Activated CD8-positive, alpha-beta memory T cell treated with anti-CD3 and anti-CD28 coated beads, Interleukin-2, amount 50 U/mL, for 4 hours (primary cell): Measurements from ENCODE around the gene WBP11.
A peak's percentile ranks its signal among the peaks of the same experiment; 100 is the strongest.

Experiments
- DNase-seq: peaks from one replicate; pipeline ENCODE4 v3.0.0-alpha.2; 2020

WBP11 gene

DNA sequence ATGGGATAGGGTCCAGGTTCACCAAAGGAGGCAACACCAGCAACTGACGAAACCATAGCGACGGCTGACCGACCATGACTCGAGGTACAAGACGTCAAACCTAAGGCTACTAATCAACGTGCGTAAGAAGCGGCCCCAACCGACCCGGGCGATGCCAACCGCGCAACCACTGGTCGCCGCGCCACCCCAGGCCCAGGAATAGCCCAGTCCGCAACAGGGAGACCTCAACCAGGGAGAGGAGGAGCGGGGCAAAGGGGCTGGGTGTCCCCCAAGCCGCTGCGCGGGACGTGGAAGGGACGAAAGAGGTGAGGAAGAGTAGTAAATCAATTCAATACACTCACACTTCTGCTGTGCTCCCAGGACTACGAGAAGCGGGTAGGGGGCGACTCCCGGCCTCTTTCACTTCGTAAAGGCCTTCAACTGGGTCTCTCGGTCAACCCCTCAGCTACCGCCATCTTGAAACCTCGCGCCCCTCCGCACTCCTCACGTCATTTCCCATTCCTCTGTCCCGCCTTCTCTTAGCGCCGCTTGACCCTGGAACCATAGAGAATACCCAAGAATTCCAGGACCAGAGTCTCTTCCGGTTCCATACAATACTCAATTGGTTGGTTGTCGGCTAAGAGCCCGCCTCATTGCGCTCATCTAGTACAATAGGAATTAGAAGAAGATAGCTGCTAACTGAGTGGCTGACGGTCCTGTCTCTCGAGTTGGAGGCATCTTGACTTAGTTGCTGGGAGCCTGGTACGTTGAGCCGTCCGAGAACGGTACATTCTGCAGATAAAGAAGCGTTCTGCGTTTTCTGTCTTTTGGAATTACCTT is at the start of gene WBP11, which contains the start of gene C12orf60:
TSS of gene WBP11 (minus strand) at position 468 of the 819 bp plus-strand sequence. CDS start 2,095 bp downstream, outside the sequence.
TSS of gene C12orf60 (plus strand) at position 660 of the 819 bp plus-strand sequence. CDS start 19,266 bp downstream, outside the sequence.
- DNase-seq: peak; percentile 78

DNA sequence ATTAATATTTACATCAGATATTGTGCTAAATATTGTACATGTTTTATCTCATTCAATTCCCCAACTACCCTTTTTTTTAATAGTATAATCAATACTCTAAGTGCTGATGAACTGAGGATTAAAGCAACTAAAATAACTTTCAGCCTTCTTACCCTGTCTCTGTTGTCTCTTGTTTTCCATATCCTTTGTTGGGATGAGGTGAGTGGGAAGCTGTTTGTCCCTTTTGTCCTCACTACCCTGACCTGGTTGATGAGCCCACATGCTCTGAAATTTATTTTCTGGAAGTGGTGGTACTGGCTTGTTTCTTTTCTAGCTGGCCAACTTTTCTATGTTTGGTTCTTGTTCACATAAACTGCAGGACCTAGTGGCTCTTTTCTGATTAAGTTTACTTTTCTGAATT is 49.6 kb upstream of the WBP11 start:
- no peak for DNase-seq

DNA sequence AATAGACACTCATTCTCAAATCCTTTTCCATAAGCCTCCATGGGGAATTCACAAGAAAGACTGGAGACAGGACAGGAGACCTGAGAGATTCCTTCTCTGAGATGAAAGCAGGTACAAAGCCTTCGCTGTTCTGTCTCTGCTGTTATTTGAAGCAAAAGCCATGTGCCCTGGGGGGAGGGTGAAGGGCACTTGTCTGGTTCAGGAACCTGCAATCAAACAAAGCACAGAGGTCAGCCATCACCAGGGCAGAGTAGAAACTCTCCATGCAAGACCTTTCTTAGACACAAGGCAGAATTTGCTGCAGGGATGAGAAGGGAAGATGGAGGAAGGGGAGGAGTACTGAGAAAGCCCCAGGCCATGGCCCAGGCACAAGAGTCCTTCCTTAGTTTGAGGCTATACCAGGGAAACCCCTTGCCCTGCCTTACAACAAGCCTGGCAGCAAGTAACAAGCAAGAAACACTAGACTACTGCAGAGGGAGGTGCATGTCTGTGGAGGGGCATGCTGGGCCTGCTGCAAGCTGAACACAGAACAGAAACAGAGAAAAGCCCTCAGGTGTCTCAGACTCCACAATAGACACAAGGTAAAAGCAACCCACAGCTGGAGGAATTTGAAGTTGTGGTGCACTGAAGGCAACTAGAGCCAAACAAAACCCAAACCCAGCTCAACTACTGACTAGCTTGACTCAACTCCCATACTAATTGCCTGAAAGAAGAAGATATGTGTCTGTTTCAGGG is 47.8 kb upstream of the WBP11 start:
- DNase-seq: no peak

DNA sequence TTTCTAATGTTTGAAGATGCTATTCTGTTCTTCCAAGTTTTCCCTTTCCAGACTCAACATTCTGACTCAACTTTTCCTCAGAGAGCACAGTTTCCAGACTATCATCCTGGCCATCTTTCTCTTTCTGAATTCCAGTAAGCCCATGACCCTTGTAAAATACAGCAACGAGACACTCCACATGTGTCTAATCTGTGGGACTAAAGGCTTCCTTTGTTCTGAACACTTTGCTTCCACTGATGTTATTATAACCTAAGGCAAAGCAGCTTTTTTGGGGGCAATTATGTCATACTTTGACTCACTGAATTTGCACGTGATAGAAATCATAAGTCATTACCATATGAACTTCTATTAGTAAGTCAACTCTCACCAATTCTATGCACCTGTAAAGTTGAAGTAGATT is 46.4 kb upstream of the WBP11 start:
- DNase-seq: no peak

DNA sequence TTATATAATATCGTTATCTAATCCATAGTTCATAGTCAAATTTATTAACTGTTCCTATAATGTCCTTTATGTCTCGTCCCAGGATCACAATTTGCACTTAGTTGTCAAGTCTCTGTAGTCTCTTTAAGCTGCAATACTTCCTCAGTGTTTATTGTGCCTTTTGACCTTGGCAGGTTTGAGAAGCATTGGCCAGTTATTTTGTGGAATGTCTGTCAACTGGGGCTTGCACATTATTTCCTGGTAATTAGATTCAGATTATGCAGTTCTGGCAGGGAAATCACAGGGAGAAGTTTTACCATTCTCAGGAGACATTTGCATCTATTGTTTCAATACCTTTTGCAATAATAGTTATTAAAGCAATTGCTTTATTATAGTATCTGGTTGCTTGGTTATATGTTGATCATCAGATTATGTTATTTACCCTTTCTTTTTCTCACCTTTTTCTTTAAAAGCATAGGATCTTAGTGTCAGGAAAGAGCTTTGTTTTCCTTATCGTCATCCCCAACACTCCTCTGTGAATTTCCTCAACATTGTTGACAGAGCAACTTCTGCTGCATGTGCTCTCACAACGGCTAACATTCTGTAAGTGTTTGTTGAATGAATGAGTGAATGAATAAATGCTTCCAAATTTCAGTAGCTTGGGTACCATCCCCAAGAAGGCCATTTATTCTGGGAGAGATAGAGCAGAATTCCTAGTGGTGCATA is 43.8 kb upstream of the WBP11 start:
- no peak for DNase-seq

DNA sequence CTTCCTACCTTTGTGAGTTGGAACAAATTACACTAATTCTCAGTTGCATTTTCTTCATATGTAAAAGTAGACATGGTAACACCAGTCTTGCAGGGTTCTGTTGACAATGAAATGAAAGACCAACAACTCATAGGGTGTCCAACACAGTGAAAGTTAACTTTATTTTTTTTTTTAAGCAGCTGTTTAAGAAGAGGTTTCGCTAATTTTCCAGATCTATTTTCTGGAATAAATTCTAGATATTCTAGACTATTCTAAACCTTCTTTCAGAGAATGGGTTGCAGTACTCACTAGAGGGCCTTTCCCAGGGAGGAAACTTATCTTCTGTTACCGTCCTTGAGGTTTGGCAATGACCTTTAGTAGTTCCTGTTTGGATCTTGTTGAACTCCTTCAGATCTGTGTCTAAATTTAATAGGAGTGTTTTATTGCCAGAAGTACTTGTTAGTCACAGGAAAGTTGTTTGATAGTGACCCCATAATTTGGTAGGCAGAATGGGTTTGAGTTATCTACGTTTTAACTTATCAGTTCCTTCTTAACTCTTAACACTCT is 42.8 kb upstream of the WBP11 start:
- no peak for DNase-seq

DNA sequence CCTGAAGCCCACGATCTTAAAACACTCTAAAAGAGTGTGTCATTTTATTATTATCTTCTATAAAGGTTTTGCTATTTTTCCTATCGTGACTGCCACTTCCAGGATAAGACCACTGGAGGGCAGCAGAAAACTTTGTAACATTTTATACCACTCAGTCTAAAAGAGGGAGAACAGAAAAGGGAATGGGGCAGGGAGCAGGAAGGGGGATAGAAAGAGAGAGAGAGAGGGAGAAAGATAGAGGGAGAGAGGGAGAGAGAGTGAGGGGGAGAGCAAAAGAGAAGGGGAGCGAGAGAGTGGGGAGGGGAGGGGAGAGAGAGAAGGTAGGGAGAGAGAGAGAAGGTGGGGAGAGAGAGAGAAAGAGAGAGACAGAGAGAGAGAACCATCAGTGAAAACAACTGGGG is 42.1 kb upstream of the WBP11 start:
- DNase-seq: peak; percentile 49

DNA sequence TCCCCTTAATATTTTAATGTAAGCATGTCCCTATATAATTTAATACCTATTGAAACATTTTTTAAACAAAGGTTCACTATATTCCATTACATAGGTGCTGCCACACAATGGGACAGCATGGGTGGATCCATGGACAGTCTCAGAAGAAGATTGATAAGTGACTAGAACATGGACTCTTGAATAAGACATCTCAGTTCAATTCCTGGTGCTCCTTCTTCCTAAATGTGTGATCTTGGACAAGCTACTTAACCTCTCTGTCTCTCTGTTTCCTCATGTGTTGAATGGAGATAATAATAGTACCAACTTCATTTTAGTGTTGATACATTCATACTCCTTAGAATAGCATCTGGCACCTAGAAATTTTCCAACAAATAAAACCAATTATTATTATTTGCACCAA is 41.1 kb upstream of the WBP11 start:
- DNase-seq: no peak

DNA sequence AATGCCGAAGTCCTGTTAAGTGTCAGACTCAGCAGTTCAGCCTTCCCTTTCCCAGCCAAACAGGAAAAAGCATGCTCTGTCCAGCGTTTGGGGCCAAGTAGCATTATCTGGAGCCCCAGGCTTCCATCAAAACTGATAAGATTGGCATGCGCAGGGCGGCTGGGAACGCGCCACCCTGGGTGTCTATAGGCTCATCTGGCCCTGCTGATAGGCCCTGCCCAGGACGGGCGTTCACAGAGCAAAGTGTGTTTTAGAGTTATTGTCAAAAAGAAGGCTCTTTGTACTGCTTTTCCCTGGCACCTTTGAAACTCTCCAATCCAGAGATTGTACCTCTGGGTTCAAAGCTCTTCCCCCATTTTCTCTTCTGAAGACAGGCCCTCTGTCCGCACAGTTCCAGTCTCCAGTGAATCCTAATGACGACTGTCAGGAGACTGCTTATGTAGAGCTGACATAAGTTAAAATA is 40.2 kb upstream of the WBP11 start, which contains the start of gene ART4:
TSS of gene ART4 (minus strand) at position 102 of the 463 bp plus-strand sequence. CDS start 413 bp downstream, outside the sequence.
- DNase-seq: no peak

DNA sequence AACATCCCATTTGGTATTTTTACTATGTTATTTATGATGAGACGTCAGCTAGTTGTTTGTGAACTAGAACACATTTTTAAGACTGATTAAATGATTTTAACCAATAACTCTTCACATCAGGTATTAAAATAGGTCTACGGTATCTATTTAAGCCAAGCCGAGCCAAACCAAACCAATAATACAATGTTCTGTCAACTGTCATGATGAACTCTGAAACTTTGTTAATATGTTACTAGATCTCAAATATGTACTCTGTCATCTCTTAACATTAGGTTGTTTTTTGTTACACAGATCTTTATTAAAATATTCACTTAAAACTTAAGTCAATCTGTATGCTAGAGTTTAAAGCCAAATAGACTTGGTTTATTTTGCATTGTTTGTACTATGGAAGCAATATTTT is 39.0 kb upstream of the WBP11 start:
- DNase-seq: no peak

DNA sequence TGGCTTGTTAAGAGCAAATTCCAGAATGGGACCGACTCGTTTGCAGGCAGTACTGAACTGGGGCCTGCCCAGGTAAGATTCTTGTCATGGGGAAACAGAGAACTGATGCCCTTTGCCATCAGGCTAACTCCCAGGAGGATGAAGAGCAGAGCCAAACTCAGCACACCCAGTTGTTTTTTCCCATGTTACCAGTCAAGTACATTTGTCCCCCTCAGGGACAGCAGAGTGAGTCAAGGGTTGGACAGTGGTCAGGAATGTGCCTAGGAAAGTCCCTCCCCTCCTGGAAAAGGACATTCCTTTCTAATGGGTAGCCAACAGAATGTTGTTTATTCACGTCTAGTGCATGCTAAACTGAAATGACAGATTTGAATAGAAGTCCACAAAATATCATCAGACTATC is 38.5 kb upstream of the WBP11 start:
- DNase-seq: no peak

DNA sequence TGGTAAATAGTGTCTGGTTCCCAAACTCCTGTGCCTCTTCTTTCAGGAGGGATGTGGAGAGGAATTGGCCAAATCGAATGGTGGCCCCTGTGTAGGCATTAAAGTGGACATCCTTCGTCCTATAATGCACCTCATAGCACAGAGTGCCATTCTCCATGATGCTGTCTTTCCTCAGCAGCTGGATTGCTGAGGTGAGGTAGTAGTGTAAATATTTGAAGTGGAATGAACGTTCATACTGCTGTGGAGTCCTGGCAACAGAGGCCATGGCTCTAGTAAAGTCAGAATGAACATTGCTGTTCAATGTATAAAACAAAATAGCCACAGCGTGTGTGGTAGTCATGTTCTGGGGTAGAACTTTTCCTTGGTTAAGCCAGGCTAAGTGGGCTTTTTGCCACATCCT is 37.3 kb upstream of the WBP11 start:
- DNase-seq: no peak

DNA sequence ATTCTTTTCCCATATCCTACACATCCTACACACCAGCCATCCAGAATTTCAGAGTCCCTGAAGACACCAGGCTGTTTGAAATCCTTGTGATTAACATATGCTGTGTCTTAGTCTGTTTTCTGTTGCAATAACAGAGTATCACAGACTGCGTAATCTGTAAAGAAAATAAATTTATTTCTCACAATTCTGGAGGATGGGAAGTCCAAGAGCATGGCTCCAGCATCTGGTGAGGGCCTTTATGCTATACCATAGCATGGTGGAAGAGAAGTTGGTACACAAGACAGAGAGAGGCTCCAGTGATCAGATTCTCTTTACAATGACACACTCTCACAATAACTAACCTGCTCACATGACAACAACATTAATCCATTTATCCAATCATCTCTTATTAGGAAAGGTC is 36.0 kb upstream of the WBP11 start:
- no peak for DNase-seq

DNA sequence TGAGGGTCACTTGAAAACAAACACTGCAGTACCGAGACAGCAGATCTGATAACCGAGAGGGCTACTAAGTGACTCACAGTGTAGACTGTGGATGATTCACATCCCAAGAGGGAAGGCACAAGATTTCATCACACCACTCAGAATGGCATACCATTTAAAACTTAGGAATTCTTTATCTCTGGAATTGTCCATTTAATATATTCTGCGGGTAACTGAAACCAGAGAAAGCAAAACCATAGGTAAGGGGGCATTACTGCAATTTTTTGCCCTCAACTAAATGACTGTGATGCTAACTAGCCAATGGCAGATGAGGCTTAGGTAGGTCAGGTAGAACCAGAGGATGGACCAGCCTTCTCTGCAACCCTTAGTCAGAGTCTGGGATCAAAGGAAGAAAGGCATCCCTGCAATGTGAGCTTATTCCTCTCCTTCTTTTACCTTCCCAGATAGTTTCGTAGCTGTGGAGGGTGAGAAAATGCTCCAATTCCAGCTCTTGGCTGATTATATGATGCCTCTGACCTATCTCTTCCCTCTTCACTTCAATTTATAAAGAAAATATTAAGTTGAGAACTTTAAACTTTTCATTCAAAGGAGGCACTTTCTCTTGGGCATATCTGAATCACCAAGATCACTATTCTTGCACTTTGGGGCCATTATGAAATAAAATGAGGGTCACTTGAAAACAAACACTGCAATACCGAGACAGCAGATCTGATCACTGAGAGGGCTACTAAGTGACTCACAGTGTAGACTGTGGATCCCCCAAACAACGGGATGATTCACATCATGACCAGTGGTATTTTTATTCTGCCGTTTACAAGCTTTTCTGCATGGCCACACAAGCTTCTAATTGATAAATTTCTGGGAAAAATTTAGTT is 33.3 kb upstream of the WBP11 start:
- no peak for DNase-seq

DNA sequence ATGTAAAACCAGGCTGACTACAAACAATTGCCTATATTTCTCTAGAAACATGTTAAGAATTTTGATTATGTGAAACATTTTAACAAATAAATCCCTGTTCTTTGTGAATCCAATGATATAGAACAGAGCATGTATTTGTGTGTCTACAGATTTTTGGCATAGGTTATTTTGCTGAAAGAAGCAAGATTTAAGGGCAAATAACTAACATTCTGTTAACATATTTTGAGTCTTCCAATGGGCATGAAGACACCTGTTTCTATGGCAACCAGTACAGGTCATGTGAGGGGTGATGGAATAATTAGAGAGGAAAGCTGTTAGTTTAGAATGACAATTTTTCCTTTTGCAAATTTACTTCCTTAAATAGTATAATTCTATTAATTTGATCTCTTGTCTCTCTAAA is 31.2 kb upstream of the WBP11 start:
- no peak for DNase-seq

DNA sequence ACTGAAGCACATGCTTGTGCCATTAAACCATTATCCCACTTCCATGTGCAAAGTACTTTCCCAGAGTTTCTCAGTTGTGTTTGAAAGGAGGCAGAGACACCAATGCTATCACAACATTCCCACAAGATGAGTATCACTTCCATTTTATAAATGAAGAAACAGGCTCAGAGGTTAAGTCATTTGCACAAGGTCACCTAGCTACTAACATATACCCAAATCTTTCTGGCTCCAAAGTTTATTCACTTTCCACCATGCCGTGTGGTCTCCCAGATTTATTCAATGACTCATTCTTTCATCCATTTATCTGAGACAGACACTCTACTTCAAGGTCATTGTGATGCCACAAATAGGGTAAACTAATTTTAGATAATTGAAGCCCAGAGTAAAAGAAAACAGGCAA is 30.7 kb upstream of the WBP11 start:
- no peak for DNase-seq

DNA sequence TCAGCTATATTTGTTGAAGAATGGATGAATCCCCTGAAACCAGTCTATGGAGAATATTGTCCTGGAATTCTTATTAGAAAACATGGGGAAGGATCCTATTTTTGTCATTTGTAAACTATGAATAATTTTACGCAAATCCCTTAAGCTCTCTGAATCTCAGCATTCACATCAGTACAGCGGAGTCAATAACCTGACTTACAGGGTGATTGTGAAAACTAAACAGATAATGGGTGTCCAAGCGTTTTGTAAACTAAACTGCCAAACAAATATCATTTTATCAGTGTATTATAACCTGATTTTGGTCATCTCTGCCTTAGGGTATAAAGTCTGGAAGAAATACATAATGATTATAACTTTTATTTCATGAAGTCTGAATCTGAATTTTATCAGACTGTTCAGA is 30.1 kb upstream of the WBP11 start:
- no peak for DNase-seq

DNA sequence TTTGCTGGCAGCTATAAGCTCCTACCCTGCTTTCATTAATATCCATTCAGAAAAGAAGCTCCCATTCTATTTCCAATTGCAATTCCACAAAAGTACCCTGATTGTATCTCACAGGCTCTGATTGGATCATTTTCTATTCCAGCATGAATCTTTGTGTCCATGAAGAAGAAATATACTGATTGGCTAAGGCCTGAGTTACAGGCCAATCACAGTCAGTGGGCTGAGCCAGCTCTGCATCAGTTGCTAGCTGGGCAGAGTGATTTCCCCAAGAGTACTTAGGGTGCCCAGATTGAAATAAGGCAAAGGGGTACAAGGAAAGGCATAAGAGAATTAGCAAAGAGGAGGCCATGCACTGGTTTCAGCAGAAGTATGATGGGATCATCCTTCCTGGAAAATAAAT is 25.6 kb upstream of the WBP11 start:
- no peak for DNase-seq

DNA sequence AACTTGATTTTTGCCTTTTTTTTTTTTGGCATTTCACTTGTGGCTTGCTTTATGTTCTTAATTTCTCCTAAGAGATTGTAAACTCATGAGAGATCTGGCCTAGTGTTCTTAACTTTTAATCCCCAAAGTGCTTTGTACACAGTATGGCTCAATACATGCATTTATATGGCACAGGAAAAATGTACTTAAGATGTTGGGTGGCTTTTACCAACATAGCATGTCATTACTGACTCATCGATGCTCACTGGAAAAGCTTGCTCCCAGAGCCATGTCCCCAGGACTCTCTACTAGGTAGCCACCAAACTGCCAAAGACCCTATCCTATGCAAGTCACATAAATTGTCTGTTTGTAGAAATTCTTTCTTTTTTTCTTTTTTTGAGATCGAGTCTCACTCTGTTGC is 23.8 kb upstream of the WBP11 start:
- no peak for DNase-seq

DNA sequence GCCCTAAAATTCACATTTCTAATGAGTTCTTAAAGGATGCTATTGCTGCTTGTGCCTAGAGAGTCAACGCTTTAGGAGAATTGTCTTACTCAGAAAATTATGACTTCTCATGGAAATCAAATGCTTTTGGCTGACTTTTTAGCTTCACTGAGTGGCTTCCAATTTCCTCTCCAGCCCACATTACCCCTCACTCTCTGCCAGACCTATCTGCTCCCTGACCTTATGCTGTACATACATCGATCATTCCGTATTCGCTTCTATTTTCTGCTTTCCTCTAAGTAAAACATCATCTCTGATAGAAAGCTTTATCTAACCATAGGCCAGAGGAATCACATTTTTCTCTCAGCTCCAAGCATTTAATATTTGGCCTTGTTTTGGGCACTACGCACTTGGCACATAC is 23.2 kb upstream of the WBP11 start:
- DNase-seq: no peak

DNA sequence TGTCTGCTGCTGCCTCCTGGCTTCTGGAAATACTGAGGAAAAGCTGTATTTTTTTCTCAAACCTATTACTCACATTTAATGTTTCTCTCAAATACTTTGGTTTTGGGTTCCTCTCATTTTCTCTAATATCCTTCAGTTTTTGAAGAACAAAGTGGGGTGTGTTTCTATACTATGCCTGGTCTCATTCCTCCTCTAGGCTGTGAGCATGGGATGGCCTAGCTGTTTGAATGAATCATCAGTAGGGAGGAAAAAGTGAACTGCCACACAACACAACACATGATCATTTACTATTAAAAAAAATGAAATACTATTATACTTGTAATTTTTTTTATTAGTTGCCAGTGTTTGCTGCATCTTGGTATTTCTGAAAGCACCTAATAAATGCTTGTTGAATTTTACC is 22.0 kb upstream of the WBP11 start:
- no peak for DNase-seq

DNA sequence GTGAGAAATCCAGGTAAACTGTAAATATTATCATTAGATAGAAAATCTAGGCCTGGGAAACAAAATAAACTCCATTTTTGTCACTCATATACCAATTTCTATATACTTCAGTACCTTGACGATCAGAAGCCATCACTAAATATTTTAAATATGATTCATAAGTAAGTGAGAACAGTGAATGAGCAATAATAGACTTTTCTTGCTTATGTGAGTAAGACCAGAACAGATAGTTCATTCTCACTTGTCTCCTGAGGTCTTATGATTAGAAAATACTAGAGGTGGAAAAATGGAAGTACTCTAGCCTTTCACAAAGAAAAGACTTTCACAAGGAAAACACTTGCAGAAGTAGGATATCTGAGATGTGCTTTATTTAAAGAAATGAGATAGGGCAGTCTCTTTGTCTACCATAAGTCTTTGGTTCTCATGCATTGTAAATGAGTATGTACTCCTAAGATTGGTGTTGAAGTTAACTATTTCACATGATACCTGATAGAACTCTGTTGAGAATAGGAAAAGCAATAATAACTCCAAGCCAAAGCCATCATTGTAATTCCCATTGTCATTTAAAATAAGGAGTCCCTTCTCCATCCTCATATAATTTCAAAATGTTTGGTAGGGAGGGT is 20.8 kb upstream of the WBP11 start:
- no peak for DNase-seq
